Stimulated activated CD4-positive, alpha-beta T cell treated with anti-CD3 and anti-CD28 coated beads, Interleukin-1b, Interleukin-23, amount 100 ng/mL, for 48 hours (primary cell): Measurements from ENCODE around the gene CHD1.

Experiments
- DNase-seq: peaks from one replicate; pipeline ENCODE4 v3.0.0-alpha.2; 2020

Gene CHD1

GRCh38 chr5:98898743-98899142 is 30.1 kb downstream of the CHD1 start:
- DNase-seq, result no peak

DNA sequence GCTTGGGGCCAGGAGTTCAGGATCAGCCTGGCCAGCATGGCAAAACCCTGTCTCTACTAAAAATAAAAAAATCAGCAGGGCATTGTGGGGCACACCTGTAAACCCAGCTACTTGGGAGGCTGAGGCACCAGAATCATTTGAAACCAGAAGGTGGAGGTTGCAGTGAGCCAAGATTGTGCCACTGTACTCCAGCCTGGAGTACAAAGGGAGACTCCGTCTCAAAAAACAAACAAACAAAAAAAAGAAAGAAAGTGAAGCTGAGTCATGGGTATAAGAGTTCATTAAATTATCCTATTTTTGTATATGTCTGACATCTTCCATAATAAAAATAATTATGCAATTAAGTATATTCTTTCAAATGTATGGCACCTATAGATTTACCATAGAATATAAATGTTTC is 37.2 kb downstream of the CHD1 start:
- no peak for DNase-seq

GRCh38 chr5:98880598-98880997 is 48.2 kb downstream of the CHD1 start:
- no peak for DNase-seq

GRCh38 chr5:98880151-98880550 is 48.7 kb downstream of the CHD1 start:
- DNase-seq, result peak; percentile 31

DNA sequence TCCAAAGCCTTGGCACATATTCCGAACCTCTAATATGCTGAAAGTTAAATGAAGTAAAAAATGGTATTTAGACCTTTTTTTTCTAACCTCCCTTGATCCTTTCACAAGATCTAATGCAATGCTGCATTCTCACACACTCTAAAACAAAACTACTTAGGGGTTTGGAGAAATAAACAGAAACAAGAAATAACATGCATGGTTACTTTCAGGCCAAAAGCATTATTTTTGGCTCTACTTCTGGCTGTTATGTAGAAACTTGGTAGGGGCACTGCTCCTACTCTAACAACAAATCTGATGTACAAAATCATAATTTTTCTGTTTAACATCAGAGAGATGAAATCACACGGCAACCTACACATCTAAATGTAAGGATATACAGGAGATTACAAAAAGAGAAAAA is 51.2 kb downstream of the CHD1 start:
- DNase-seq, result no peak

DNA sequence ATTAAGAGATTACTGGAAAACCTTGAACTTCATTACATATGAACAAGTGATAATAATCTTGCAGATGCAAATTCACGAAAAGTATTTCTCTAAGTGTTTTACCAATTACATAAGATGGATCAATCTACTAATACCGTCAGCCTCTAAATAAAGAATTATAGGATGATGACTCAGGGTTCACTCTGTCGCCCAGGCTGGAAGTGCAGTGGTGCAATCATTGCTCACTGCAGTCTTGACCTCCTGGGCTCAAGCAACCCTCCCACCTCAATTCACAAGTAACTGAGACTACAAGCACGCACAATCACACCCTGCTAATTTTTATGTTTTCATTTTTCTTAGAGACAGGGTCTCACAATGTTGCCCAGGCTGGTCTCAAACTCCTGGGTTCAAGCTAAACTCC is 56.1 kb downstream of the CHD1 start:
- DNase-seq, result no peak

DNA sequence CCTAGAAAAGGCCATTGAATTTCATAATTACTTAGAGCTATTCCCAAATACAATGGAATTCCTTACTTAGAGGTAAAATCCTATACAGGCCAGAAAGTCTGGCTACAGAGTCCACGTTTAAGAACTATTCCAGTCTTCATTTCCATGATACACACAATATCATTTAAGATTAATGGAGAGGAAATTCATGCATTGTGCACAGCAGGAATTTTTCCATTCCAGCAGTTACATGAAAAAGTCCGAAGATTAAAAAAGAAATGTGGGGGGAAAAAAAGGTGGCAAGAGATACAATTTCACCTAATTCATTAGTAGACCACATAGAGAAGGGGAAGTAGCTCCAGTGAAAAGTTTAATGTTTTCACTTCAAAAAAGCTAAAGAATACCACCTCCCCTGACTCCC is 63.1 kb downstream of the CHD1 start:
- DNase-seq, result no peak

- DNase-seq, result no peak
Measured at GRCh38 chr5:98847054-98847453, 81.8 kb downstream of the CHD1 start.

DNA sequence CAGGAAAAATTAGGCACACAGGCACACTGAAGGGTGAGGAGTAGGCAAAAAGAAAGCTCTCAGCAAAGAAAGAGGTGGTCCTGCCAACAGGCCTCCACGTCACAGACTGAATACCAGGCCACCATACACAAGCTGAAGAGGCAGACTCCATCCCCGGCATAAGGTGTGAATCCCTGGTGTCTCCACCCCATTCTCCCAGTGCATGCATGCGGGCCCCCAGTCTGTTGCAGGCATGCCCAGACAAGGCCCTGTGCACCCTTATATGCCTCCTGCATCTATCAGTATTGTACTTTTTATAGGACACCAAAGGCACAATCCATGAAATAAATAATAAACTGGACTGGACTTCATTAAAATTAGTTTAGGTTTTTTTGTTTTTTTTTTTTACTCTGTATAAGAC is 82.3 kb downstream of the CHD1 start:
- DNase-seq, result no peak

GRCh38 chr5:98845878-98846277 is 82.9 kb downstream of the CHD1 start:
- no peak for DNase-seq

DNA sequence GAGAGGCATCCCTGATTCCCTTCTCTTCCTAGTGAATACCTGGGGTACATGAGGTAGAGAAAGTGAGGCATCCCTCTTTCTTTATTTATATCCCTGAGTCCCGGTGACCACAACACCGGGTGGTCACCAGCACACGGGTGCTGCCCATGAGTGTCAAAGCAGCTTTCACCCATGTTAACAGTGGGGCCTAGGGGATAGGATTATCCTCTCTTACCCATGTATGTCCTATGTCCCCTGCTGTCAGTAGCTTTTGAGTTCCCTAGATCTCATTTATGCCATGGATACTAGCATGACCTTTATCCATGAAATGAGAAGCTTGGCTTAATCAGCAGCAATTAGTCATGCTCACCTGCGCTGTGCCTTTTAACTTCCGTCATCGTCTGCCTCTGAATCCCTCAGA is 83.9 kb downstream of the CHD1 start:
- DNase-seq, result no peak

- no peak for DNase-seq
Measured at GRCh38 chr5:98843481-98843880, 85.3 kb downstream of the CHD1 start.

DNA sequence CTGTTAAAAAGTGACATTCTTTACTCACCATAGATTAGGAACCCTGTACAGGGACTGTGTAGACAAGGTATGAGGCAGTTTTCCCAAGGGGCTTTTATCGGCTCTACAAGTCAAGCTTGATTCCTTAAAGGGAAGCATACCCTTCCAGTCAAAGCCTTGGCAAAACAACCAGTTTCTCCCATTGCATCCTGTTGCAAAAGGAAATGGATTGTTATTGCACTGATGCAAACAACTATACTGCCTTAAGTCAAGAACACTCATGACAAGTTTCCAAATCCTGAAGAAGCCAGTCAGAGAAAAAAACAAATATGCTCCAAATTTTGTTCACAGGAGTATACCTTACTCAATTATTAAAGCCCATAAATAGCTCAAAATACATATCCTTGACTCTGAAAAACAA is 87.9 kb downstream of the CHD1 start:
- DNase-seq, result no peak

DNA sequence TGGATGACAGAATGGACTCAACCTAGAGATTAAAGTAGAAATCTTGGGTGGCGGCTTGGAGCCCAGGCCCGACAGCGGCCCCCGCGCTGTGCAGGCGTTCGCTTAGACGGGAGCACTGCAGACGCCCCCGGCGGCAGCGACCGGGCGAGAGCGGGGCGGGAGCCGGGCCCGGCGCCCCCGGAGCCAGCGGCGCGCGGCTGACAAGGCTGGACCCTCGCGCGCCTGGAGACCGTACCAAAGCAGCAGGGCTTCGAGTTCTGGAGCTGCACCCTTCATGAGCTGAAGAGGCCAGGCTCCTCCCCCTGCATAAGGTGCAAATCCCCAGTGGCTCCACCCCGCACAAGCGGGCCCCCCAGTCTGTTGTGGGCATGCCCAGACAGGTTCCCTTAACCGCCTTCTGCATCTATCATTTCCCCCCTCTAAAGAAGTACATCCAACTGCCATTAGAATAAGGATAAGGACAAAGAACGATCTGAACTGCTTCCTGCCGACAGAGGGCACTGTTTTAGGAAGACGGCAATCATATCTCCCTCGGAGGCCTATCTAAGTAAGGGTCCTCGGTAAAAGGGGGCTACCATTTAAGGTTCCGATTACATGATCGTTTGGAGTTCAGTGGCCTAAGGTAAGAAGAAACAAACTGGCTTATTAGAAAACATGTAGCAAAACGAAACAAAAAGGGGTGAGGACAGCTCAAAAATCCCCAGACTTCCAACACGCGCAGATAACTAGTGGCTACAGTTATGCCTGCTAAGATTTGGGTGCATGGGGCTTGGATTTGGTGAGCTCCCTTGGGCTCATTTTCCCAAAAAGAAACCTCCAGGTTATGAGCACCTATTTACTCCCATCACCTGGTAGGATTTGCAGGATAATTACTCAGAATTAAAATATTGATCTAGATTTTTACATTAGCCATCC is 89.1 kb downstream of the CHD1 start:
- peak; percentile 4 for DNase-seq

DNA sequence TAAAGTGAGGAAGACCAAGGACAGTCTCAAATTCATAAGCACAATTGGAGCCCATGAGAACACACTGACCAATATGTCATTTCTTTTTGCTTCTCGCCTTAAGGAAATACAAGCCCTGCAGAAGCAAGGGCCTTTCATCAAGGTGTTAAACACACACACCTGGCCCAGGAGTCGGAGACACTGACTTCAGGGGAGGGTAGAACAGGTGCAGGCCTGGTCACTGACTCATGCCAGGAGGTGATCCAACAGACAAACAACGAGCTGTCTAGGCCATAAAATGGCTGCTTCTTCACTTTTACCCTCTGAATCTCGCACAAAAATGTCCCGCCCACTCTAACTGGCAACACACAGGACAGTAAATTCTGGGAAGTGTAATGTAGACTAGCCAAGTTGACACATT is 92.6 kb downstream of the CHD1 start:
- DNase-seq, result no peak

DNA sequence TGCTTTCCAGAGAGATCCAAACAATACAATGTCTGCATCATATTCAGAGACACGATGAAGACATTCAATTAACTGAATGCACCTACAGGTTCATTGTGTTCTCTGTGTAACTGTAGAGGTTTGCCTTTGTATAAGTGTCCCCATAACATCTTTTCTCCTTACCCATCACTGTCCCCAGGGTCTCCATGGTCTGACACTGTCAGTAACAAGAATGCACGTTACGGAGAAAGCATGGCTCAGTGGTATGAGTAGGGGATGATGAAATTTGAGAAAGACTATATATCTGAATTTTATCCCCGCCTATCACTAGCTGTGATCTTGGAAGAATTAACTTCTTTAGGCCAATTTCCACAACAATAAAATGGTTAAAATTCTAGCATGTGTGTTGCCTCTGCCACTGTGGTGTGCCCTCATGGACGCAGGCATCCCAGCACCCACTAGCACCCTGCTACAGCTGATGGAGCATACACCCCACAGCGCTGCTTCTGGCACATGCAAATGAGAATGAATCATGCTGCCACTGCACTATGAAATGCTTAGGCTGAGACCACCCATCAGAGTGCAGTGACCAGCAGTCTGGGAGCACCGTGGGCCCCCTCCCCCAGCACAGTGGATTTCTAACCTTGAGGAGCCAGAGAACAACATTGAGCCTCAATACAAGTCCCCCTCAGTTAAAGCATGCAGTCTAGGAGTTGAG is 101.1 kb downstream of the CHD1 start:
- no peak for DNase-seq

DNA sequence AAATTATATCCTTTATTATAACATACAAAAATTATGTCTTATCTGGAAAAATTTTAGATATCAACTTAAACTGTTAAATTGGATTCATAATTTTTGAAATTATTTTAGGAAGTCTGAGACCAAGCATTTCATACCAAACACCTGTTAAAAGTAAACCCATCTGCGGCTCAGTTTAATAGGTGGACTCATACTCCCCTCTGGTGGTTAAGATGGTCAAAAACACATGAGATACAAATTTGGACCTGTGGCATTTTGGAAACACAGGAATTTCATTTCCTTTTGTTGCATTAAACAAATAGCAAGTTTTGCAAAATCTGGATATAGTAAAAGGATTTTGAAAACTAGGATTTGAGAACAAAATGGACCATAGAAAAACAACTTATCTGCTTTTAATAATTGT is 101.6 kb downstream of the CHD1 start:
- DNase-seq, result no peak

- DNase-seq, result no peak
Measured at GRCh38 chr5:98825582-98826375, 103.0 kb downstream of the CHD1 start.

DNA sequence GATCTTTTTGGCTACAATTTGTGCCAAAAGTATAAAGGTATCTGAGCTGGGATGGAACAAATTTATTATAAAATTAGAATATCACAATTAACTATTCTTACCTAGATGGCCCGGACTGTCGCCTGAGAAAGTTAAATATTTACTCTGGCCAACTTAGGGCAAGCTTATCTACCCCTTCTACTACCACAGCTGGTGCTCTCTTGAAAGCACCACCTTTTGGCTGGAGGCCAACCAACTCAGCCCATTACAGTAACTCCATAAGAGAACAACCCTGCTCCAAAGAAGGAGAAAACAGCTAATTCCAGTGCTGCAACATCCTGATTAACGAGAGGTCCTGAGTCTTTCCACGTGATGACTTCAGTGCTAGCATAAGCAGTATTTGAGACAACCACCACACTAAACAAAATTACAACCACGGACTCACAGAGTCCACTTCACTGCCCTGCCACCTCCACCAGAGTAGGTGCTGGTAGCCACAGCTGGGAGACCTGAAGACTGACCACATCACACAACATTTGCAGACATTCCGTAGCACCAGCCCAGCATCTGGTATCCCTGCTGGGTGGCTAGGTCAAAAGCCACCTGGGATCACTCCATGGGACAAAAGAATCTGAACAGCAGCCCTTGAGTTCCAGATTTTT is 112.1 kb downstream of the CHD1 start:
- DNase-seq, result no peak

- no peak for DNase-seq
Measured at GRCh38 chr5:98813755-98814154, 115.1 kb downstream of the CHD1 start.

DNA sequence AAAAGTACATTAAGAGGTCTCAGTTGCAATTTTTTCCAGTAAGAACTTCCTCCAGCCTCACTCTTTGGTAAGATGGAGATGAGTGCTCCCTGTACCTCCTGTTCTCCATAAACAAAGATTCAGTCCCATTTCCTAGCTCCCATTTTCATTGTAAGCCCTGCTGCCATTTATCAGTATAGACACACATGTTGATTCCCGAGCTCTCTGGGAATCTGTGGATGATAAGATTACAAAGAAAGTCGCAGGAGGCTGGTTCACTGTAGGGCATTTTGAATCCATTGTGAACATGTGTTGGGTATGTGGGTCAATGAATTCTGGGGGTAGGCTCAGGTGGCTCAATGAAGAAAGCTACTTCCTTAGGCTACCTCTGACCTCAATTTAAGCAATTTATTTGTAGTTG is 118.6 kb downstream of the CHD1 start:
- DNase-seq, result no peak

- DNase-seq, result no peak
Measured at GRCh38 chr5:98807806-98808205, 121.0 kb downstream of the CHD1 start.

GRCh38 chr5:98805070-98805469 is 123.7 kb downstream of the CHD1 start:
- no peak for DNase-seq
